Inferior parietal cortex (tissue), 1 donor: ENCODE measurements around the gene SMIM3.
"Not testable (repeated sequence)": the region's sequence is repeated elsewhere in the genome, so short reads cannot be mapped to it uniquely, and the experiment has no call there.

Experiments used
- DNase-seq: peaks from one replicate; pipeline ENCODE4 v3.0.0-alpha.2; 2016; ENCODE audit errors: extremely low spot score

SMIM3 gene

GRCh38 chr5:150793423-150793888 is 14.9 kb downstream of the SMIM3 start:
- not testable (repeated sequence) for DNase-seq

GRCh38 chr5:150794927-150795326 is 16.4 kb downstream of the SMIM3 start:
- no peak for DNase-seq

DNA sequence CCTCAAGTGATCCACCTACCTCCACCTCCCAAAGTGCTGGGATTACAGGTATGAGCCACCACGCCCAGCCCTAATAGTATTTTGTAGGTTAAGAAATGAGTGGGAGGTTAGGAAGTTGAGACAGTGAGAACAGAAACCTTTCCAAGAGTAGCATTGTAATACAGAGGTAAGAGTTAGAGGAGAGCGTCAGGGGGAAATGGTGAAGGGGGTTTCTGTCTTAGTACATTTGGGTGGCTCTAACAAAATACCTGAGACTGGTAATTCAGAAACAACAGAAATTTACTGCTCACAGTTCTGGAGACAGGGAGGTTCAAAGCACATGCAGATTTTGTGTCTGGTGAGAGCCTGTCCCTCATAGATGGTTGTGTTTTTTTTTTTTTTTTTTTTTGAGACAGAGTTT is 18.8 kb downstream of the SMIM3 start:
- no peak for DNase-seq

- DNase-seq: peak; percentile 81
Observed at GRCh38 chr5:150801117-150801927, 22.8 kb downstream of the SMIM3 start.

- DNase-seq: no peak
Observed at GRCh38 chr5:150804388-150804787, 25.8 kb downstream of the SMIM3 start.

GRCh38 chr5:150809363-150809762 is 30.8 kb downstream of the SMIM3 start:
- DNase-seq: no peak

- no peak for DNase-seq
Observed at GRCh38 chr5:150815010-150815409, 36.5 kb downstream of the SMIM3 start.

DNA sequence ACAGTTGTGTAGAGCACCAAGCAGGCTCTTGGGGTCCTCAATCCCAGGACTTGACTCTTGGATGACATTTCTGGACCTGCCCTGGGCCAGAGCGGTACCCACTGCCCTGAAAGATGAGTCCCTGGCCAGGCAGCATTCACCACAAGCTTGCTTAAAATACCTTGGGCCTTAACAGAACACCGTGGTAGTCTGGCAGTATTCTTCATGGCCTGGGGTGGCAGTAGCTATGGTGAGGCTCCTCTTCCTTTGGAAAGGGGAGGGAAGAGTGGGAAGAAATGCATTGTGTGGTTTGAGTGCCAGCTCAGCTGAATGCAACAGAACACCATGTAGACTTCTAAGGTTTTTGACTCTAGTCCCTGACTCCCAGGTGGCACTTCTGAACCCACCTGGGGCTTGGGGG is 38.4 kb downstream of the SMIM3 start:
- no peak for DNase-seq

- no peak for DNase-seq
Observed at GRCh38 chr5:150829744-150830143, 51.2 kb downstream of the SMIM3 start.

DNA sequence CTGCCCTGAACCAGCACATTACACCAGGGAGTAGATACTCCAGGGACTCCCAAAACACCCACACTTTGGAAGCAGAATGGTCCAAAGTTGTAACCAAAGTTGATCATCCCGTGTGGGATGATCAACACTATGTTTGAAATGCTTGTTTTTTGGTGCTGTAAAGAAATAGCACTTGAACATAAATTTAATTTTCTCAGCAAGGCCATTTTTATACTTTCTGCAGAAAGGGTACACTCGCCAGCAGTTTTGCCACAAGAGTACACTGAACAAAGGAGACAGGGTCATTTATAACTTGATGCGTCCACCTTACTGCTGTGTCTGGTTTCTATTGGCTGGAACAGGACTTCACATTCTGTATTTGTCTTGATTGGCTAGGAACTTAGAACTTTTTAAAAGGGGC is 53.3 kb downstream of the SMIM3 start:
- not testable (repeated sequence) for DNase-seq

- DNase-seq: no peak
Observed at GRCh38 chr5:150836064-150836463, 57.5 kb downstream of the SMIM3 start.

DNA sequence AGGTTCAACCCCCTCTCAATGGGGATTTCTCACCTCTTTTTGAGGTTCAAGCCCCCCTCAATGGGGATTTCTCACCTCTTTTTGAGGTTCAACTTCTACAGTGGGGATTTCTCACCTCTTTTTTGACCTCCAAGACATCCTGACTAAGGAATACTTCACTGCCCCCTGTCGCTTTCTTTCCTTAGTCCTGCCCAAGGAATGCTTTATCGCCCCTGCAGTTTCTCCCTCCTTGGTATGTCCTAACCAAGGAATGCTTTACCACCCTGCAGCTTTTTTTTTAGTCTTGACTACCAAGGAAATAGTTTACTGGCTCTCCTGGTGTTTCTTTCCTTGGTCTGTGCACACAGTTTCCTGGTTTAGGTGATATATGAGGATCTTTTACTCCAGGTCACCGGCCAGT is 58.1 kb downstream of the SMIM3 start:
- DNase-seq: no peak

- DNase-seq: not testable (repeated sequence)
Observed at GRCh38 chr5:150845185-150845859, 66.8 kb downstream of the SMIM3 start.

- not testable (repeated sequence) for DNase-seq
Observed at GRCh38 chr5:150846308-150846653, 67.7 kb downstream of the SMIM3 start, which contains the start of gene IRGM. Gene IRGM (plus strand): TSS chr5:150846521. CDS start chr5:150848124, 1,603 bp downstream.
